ENCODE measurements around the gene RPH3AL.

RPH3AL gene

DNA sequence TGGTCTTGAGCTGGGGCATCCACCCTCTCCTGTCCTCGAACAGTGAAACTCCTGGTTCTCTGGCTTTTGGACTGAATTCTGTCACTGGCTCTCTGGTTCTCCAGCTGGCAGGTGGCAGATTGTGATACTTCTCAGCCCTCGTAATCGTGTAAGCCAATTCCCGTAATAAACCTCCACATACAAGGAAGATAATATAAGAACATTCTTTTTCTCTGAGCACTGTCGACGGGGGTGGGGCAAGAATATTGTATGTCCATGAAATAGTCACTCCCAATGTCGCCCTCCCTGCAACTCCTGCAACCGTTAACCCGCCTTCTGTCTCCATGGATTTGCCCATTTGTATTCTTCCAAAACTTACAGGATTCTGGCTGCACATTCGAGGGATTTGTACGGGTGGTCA lies 39.2 kb upstream of the RPH3AL start:
- no peak overlapping the region for H3K27ac ChIP-seq
- TF ChIP-seq, protein P1, sequence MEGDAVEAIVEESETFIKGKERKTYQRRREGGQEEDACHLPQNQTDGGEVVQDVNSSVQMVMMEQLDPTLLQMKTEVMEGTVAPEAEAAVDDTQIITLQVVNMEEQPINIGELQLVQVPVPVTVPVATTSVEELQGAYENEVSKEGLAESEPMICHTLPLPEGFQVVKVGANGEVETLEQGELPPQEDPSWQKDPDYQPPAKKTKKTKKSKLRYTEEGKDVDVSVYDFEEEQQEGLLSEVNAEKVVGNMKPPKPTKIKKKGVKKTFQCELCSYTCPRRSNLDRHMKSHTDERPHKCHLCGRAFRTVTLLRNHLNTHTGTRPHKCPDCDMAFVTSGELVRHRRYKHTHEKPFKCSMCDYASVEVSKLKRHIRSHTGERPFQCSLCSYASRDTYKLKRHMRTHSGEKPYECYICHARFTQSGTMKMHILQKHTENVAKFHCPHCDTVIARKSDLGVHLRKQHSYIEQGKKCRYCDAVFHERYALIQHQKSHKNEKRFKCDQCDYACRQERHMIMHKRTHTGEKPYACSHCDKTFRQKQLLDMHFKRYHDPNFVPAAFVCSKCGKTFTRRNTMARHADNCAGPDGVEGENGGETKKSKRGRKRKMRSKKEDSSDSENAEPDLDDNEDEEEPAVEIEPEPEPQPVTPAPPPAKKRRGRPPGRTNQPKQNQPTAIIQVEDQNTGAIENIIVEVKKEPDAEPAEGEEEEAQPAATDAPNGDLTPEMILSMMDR (conservative IDR thresholded peaks at IDR 0.05): no peak

DNA sequence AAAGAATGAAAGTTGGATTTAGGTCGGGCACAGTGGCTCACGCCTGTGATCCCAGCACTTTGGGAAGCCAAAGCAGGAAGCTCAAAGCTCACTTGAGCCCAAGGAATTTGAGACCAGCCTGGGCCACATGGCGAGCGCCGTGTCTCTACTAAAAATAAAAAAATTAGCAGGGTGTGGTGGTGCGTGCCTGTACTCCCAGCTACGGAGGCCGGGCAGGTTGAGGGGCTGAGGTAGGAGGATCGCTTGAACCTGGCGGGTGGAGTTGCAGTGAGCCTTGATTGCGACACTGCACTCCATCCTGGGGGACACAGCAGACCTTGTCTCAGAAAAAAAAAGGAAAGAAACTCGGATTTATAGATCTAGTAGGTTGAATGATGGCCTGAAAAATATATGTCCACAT lies 37.4 kb upstream of the RPH3AL start:
- H3K27ac ChIP-seq: no peak overlapping the region
- TF ChIP-seq, protein P1 (conservative IDR thresholded peaks at IDR 0.05): no peak

DNA sequence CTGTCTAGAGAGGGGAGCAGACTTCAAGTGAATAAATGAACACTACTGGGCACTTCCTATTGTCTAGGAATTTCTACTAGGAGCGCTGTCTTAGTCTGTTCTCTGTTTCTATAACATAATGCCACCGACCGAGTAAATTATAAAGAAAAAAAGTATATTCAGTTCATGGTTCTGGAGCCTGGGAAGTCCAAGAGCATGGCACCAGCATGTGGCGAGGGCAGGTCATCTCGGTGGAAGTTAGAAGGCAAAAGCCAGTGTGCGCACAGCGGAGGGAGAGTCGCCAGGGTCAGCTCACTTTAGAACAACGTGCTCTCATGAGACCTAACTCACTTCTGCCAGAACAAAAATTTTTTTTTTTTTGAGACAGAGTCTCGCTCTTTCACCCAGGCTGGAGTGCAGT lies 35.5 kb upstream of the RPH3AL start:
- H3K27ac ChIP-seq: no peak overlapping the region
- TF ChIP-seq, protein P1 (conservative IDR thresholded peaks at IDR 0.05): no peak

DNA sequence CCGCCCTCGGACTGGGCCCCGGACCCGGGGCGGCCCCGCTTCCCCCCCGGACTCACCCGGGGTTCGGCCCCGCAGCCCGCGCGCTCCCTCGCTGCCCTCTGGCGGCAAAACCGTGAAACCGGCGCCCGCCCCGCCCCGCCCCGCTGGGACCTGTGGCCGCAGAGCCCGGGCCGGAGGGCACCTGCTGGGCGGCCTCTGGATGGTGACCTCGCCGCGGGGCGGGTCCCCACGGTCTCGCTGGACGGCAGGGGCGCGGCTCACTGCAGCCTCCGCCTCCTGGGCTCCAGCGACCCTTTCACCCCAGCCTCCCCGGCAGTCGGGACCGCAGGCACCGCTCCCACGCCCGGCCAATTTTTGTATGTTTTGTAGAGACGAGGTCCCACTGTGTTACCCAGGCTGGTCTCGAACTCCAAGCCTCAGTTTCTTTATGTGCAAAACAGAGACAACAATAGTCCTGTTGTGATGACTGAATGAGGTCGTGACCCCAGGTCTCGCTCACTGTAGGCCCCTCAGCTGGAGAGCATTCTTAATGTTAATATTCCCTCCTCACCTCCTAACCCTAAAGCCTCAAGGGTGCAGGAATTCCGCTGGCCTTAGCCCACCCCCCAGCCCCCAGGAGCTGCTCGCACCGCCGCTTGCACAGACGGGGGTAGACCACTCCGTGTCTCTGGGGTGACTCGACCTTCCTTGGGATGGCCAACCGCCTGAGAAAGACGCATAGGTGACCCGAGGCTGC lies 33.7 kb upstream of the RPH3AL start:
- H3K27ac ChIP-seq: peak overlapping the region; percentile 63; the same call in 1 of the 2 replicates
- TF ChIP-seq, protein P1 (conservative IDR thresholded peaks at IDR 0.05): peak; percentile 92

DNA sequence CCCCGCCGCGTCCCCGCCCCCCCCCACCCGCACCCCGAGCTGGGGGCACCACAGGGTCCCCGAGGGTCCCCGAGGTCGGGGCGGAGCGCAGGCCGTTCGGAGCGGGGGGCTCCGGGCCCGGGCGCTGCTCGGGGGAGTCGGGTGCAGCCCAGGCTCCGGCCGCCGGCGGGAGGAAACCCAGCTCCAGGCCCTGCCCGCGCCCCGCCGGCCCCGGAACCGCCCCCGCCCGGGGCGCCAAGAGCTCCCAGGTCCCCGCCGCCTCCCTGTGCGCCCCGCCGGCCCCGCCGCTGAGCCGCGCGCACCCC lies 33.2 kb upstream of the RPH3AL start:
- H3K27ac ChIP-seq: peak overlapping the region; percentile 63; the same call in 1 of the 2 replicates
- TF ChIP-seq, protein P1 (conservative IDR thresholded peaks at IDR 0.05): no peak

DNA sequence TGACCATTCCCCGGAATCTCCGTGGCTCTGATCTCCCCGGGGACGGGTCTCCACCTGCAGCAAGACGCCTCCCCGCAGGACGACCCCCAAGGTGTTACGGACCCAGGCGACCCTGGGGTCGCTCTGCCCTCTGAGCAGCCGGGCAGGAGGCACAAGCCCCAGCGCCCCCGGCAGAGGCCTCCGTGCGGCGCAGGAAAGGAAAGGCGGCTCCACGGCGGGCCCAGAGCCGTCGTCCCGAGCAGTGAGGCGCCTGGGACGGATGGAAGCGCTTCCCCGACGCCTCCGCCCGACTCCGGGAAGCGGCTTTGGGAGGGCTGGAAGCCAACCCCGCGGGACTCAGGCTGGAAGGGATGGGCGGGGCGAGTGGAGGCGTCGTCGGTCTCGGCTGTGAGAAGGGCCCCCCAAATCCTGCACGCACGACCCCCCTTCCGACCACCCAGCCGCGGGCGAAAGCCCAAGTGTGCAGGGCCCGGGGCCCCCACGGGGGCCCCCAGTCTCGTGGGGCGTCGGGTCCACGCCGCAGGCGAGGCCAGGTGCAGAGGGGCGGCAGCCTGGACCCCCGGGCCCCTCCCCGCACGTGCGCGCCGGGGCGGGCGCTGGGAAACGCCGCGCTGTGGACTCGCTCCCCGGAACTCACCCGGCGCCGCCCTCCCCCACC lies 32.7 kb upstream of the RPH3AL start:
- TF ChIP-seq, protein P1 (conservative IDR thresholded peaks at IDR 0.05): no peak
- peak overlapping the region; percentile 63; the same call in 1 of the 2 replicates for H3K27ac ChIP-seq

DNA sequence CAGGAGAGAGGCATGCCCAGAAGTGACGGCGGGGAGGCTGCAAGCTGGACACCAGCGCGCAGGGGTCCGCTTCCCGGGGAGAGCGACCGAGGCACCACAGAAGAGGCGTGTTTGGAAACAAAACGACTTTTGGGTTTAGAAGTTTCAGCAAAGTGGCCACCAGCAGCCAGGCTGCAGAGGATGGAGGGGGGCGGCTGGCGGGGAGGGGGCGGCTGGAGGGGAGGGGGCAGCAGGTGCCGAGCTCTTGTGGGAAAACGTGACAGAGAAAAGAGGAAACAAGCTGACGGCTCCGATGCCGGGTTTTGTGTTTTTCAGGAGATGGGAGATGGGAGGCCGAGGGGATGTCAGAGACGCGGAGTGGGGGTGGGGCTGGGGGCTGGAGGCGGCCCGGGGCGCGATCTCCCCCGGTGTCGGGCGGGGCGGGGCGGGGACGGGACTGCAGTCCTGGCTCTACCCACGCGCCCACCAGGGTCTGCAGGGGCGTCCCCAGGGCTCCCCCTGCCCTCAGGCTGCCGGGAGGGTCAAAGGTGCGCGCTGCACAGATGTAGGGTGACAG lies 32.1 kb upstream of the RPH3AL start:
- H3K27ac ChIP-seq: peak overlapping the region; percentile 63; the same call in 1 of the 2 replicates
- TF ChIP-seq, protein P1 (conservative IDR thresholded peaks at IDR 0.05): no peak

Data from VCaP (cell line).